WERI-Rb-1 (cell line): ENCODE measurements around the gene NEK2.
A peak's percentile ranks its signal among the peaks of the same experiment; 100 is the strongest.
"Not testable (repeated sequence)": the region's sequence is repeated elsewhere in the genome, so short reads cannot be mapped to it uniquely, and the experiment has no call there.

Source experiments
- DNase-seq: peaks from one replicate; pipeline ENCODE4 v3.0.0-alpha.2; 2020
- H3K27ac ChIP-seq: fragments of 250-450 bp; sonication (Bioruptor Pico); 2 replicates; pipeline ENCODE4 v1.5.1; 2020; ENCODE audit warnings: mild to moderate bottlenecking, moderate library complexity
- H3K27me3 ChIP-seq: fragments of 250-450 bp; sonication (Bioruptor Pico); 2 replicates; pipeline ENCODE4 v1.5.1; 2021; ENCODE audit warnings: mild to moderate bottlenecking, low read depth, moderate library complexity; ENCODE audit not compliant: insufficient read depth, severe bottlenecking
- H3K36me3 ChIP-seq: fragments of 250-450 bp; sonication (Bioruptor Pico); 2 replicates; pipeline ENCODE4 v1.5.1; 2020; ENCODE audit warnings: mild to moderate bottlenecking, moderate library complexity
- H3K4me3 ChIP-seq: 2 replicates; pipeline ENCODE4 v1.5.1; 2011; ENCODE audit warnings: low read depth, mild to moderate bottlenecking, control low read depth, low read length
- H3K9me3 ChIP-seq: fragments of 250-450 bp; sonication (Bioruptor Pico); 2 replicates; pipeline ENCODE4 v1.5.1; 2021; ENCODE audit warnings: mild to moderate bottlenecking, moderate library complexity; ENCODE audit not compliant: severe bottlenecking
- TF ChIP-seq, protein P1 (sequence below): IDR thresholded peaks from 2 replicates; pipeline ENCODE4 v1.5.1; 2011; ENCODE audit warnings: low read depth, mild to moderate bottlenecking, control low read depth, inconsistent platforms, low read length

The NEK2 gene

DNA sequence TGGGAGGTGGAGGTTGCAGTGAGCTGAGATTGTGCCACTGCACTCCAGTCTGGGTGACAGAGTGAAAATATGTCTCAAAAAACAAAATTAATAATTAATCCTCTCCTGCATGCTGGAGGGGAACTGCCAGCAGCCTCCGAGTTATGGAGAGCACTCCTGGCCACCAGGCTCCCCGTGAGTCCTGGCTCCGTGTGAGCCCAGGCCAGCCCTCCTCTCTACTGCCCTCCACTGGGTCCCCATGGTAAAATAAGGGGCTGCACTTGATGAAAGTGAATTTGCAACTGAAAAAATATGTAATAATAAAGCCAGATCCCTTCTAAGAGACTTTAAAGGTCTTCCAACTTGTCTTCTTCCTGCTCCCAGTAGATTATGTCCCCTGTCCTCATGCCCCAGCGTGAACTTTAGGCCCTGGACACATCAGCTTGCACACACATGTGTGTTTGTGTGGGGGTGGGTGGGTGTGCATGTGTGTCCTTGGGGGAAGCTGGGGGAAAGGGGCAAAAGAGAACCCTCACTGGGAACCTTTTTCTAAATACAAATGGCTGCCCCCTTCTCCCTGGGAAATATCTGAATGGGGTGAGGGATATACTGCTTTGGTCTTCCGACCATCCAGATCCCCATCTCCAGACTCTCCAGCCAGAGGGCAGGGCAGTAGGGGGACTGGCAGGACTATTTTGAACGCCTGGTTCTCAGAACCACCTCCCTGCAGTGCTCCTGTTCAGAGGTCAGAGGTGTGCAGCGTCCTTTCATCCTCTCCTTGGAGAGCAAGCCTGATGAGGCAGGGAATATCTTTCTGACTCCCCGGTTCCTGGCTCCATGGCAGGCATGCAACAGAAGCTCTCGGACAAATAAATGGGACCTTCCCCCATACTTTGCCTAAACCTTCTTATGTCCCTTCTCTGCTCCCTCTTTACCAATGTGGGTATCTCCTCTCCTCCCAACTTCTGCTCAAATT, 26.2 kb downstream of the NEK2 start:
- H3K4me3 ChIP-seq, result no peak overlapping the region
- TF ChIP-seq, protein P1, sequence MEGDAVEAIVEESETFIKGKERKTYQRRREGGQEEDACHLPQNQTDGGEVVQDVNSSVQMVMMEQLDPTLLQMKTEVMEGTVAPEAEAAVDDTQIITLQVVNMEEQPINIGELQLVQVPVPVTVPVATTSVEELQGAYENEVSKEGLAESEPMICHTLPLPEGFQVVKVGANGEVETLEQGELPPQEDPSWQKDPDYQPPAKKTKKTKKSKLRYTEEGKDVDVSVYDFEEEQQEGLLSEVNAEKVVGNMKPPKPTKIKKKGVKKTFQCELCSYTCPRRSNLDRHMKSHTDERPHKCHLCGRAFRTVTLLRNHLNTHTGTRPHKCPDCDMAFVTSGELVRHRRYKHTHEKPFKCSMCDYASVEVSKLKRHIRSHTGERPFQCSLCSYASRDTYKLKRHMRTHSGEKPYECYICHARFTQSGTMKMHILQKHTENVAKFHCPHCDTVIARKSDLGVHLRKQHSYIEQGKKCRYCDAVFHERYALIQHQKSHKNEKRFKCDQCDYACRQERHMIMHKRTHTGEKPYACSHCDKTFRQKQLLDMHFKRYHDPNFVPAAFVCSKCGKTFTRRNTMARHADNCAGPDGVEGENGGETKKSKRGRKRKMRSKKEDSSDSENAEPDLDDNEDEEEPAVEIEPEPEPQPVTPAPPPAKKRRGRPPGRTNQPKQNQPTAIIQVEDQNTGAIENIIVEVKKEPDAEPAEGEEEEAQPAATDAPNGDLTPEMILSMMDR, result peak; percentile 63
- no peaks in the 10 kb centered on the region for H3K9me3 ChIP-seq
- no peaks in the 10 kb centered on the region for H3K36me3 ChIP-seq
- no peak overlapping the region for H3K27ac ChIP-seq
- DNase-seq, result peak; percentile 62
- H3K27me3 ChIP-seq, result no peaks in the 10 kb centered on the region

DNA sequence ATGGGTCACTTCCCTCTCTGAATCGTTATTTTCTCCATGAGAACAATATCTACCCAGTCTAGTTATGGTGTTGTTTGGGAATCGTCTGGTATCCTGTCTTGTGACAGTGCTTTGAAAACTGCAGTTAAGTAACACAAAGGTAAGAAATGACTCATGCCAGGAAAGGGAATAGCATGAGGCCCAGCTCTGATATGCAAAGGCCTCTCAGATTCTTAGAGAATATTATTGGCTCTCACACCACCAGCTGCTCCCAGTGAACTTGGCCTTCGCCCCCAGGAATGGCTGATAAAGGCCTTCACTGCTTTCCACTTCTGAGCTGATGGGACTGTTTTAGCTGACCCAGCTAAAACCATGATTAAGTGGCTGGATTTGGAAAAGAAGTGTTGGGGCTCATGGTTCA, 27.1 kb downstream of the NEK2 start:
- no peaks in the 10 kb centered on the region for H3K9me3 ChIP-seq
- TF ChIP-seq, protein P1, result no peak
- H3K36me3 ChIP-seq, result no peaks in the 10 kb centered on the region
- H3K4me3 ChIP-seq, result no peak overlapping the region
- no peak for DNase-seq
- H3K27me3 ChIP-seq, result no peaks in the 10 kb centered on the region
- H3K27ac ChIP-seq, result no peak overlapping the region

DNA sequence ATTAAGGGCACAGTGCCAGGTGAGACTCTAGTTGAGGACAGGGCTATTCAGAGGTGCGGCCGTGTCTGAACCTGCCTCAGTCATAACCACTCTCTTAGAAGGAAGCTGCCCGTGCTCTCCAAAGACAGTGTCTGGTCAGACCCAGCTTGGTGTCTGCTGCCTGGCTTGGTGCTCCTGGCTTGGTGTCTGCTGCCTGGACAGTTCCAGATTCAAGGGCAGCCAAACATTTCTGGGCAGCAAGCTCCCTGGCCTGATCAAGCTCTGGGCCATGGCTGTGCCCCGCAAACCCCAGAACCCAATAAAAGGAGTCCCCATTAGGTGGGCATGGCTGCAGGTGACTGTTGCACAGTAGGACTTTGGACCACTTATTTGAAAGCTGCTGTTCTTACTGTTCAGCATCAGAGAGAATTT, 27.7 kb downstream of the NEK2 start:
- H3K9me3 ChIP-seq, result no peaks in the 10 kb centered on the region
- no peaks in the 10 kb centered on the region for H3K36me3 ChIP-seq
- TF ChIP-seq, protein P1, result no peak
- no peak overlapping the region for H3K4me3 ChIP-seq
- H3K27me3 ChIP-seq, result no peaks in the 10 kb centered on the region
- H3K27ac ChIP-seq, result no peak overlapping the region
- DNase-seq, result no peak

GRCh38 chr1:211646566-211646965, 28.9 kb downstream of the NEK2 start:
- no peaks in the 10 kb centered on the region for H3K9me3 ChIP-seq
- no peak overlapping the region for H3K4me3 ChIP-seq
- TF ChIP-seq, protein P1, result no peak
- no peak overlapping the region for H3K27ac ChIP-seq
- H3K36me3 ChIP-seq, result no peaks in the 10 kb centered on the region
- DNase-seq, result no peak
- H3K27me3 ChIP-seq, result no peaks in the 10 kb centered on the region

GRCh38 chr1:211645601-211646000, 29.8 kb downstream of the NEK2 start:
- H3K36me3 ChIP-seq, DNase-seq, H3K4me3 ChIP-seq, H3K9me3 ChIP-seq, H3K27me3 ChIP-seq, H3K27ac ChIP-seq: not testable (repeated sequence)

DNA sequence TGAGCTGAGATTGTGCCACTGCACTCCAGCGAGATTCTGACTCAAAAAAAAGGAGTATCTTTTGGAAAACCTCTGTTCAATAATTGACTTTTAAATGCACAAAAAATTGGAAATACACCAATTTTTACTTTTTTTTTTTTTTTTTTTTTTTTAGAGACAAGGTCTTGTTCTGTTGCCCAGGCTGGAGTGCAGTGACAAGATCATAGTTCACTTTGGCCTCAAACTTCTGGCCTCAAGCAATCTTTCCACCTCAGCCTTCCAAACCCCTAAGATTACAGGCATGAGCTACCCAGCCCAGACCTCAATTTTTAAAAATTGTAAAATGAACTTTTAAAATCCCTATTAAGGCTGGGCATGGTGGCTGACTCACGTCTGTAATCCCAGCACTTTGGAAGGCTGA, 30.8 kb downstream of the NEK2 start:
- Histone ChIP-seq H3K36me3 (no peaks in the 10 kb centered on the region), H3K27me3 (no peaks in the 10 kb centered on the region), H3K9me3 (no peaks in the 10 kb centered on the region), H3K4me3 (no peak overlapping the region), H3K27ac (0 out of 2 replicates have a peak overlapping the region, but pooled peaks have one; percentile 6)
- no peak for DNase-seq
- TF ChIP-seq, protein P1, result no peak
